ENCODE results near the gene IP6K3.

GRCh38 chr6:33709605-33710295 is 37.0 kb downstream of the IP6K3 start:
- TF ChIP-seq CTCF (IDR thresholded peaks at IDR 0.05; ENCODE audit: low read depth, low read length, poor library complexity, severe bottlenecking) (no peak), EZH2phosphoT487 (IDR thresholded peaks at IDR 0.05; ENCODE audit: borderline replicate concordance, low read length) (no peak)

All from DOHH2 (cell line).